Measurements from ENCODE around the gene RTP4.

Gene RTP4, protein sequence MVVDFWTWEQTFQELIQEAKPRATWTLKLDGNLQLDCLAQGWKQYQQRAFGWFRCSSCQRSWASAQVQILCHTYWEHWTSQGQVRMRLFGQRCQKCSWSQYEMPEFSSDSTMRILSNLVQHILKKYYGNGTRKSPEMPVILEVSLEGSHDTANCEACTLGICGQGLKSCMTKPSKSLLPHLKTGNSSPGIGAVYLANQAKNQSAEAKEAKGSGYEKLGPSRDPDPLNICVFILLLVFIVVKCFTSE

DNA sequence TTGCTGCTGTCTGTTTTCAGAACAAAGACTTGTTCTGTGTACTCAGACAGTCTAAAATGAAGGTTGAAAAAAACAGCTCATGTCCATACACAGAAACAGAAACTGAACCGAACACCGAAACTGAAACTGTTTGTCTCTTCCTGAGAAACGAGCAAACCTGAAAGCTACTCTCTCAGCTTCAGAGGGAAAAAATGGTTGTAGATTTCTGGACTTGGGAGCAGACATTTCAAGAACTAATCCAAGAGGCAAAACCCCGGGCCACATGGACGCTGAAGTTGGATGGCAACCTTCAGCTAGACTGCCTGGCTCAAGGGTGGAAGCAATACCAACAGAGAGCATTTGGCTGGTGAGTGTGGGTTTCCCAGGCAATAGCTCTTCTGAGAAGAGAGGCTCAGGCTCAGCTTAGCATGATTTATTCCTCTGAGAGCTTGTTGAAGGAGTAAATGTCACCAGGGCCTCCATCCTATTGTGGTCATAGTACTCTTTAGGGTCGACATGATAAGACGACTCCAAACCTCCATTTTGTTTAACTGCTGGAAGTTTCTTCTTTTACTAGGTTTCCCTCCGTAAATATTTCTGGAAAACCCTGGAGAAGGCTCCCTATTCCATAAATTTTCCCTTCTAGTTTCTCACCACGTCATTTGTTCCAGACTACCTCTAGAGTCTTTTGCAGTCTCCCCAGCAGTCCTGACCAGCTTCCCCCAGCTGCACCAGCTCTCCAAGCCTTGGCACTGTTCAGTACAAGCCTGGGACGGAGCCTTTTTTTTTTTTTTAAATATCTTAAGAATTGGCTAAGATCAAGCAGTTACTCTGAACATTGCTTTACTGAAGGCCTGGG, at the start of gene RTP4:
TSS of gene RTP4 (plus strand) at position 135 of the 838 bp plus-strand sequence. CDS start at position 192, 57 bp downstream.
- in situ Hi-C loops (cut with MboI; ENCODE audit: low sequenced_read_pairs): no loop called here

DNA sequence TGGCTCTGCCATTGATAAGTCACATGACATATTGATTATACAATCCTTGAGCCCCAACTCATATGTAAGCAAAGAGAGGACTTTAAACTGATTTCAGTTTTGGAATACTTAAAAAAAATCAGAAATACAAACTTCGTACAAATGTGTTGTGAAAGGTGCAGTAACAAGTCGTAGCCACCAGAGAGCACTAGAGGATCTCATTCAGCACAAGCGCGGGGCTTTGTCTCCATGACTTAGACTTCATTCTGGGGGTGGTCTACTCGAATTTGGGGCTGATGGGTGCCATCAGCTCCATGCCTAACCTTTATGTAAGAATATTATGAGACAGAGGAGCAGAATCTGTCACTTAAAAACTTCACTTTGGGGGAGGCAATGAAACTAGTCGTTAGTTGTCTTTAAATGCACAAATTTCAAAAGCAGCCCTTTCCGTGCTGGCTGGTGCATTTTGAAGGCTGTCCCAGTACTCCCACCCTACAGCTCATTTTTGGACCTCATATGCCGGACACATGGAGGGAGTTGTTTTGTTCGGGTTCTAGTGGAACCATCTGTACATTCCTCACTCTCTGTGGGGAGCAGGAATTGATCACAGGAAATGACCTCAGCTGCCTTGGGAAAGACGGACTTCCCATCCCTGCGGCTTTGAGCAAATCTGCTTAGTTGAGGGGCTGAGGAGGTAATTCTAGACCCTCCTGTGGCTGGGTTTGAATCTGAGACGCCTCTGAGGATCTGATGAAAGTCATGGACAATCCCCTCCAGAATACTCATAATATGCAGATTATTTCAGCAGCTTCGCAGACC, 49.2 kb upstream of the RTP4 start:
- in situ Hi-C loops (cut with MboI; ENCODE audit: low sequenced_read_pairs): no loop called here

GRCh38 chr3:187319699-187320302, 48.4 kb upstream of the RTP4 start:
- in situ Hi-C loops (cut with MboI; ENCODE audit: low sequenced_read_pairs): no loop called here

- in situ Hi-C loops (cut with MboI; ENCODE audit: low sequenced_read_pairs): no loop called here
Measured at GRCh38 chr3:187321766-187322165, 46.4 kb upstream of the RTP4 start.

GRCh38 chr3:187322291-187322690, 45.9 kb upstream of the RTP4 start:
- in situ Hi-C loops (cut with MboI; ENCODE audit: low sequenced_read_pairs): no loop called here

GRCh38 chr3:187323091-187323490, 45.1 kb upstream of the RTP4 start:
- in situ Hi-C loops (cut with MboI; ENCODE audit: low sequenced_read_pairs): no loop called here

DNA sequence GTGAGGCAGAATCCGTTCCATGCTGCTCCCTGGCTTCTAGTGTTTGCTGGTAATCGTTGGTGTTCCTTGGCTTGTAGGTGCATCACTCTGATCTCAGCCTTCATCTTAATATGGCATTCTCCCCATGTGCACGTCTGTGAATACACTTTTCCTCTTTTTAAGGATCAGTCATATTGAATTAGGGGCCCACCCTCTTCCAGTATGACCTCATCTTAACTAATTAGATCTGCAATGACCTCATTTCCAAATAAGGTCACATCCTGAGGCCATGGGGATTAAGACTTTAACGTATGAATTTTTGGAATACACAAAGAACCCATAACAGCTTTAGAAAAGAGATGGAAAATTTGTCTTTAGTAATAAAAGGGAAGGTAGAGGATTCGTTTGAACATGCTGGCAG, 42.6 kb upstream of the RTP4 start:
- in situ Hi-C loops (cut with MboI; ENCODE audit: low sequenced_read_pairs): no loop called here

- in situ Hi-C loops (cut with MboI; ENCODE audit: low sequenced_read_pairs): no loop called here
Measured at GRCh38 chr3:187327845-187328244, 40.3 kb upstream of the RTP4 start.

GRCh38 chr3:187328691-187329090, 39.5 kb upstream of the RTP4 start:
- in situ Hi-C loops (cut with MboI; ENCODE audit: low sequenced_read_pairs): no loop called here

DNA sequence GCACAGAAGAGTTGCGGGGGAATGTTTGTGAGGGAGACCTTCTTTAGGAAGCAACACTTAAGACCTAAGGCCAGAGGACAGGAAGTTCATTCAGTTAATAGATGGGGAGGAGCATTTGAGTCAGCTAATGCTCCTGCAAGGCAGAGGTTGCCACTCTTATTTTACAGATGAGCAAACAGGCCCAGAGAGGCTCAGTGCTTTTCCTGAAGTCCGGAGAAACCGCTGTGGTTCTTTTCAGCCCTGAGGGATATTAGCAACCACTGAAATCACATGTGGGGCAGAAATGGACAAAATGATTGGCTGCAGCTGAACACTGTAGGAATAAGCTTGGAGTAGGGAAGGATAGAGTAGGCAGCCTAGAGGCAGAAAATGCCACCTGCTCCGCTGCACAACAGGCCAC, 33.3 kb upstream of the RTP4 start:
- in situ Hi-C loops (cut with MboI; ENCODE audit: low sequenced_read_pairs): no loop called here

DNA sequence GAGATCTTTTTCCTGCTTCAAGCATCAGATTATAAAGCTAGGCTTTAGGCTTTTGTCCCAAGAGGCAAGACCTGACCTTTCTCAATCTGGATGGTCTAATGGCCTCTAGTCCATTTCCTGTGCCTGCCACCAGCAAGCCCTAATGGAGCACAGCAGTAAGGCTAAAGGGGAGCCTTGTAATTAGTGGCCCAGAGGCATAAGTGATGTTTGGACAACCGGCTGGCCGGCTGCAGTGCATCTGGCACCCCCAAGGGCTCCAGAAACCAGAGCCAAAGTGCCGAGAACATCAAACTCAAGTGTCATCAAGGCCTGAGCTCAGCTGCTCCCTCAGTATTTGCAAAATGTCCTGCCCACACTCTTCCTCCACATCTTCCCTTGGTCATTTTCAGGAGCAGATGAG, 31.9 kb upstream of the RTP4 start:
- in situ Hi-C loops (cut with MboI; ENCODE audit: low sequenced_read_pairs): no loop called here

GRCh38 chr3:187340578-187340977, 27.6 kb upstream of the RTP4 start:
- in situ Hi-C loops (cut with MboI; ENCODE audit: low sequenced_read_pairs): no loop called here

GRCh38 chr3:187342255-187342654, 25.9 kb upstream of the RTP4 start:
- in situ Hi-C loops (cut with MboI; ENCODE audit: low sequenced_read_pairs): no loop called here

- in situ Hi-C loops (cut with MboI; ENCODE audit: low sequenced_read_pairs): no loop called here
Measured at GRCh38 chr3:187343670-187344069, 24.5 kb upstream of the RTP4 start.

DNA sequence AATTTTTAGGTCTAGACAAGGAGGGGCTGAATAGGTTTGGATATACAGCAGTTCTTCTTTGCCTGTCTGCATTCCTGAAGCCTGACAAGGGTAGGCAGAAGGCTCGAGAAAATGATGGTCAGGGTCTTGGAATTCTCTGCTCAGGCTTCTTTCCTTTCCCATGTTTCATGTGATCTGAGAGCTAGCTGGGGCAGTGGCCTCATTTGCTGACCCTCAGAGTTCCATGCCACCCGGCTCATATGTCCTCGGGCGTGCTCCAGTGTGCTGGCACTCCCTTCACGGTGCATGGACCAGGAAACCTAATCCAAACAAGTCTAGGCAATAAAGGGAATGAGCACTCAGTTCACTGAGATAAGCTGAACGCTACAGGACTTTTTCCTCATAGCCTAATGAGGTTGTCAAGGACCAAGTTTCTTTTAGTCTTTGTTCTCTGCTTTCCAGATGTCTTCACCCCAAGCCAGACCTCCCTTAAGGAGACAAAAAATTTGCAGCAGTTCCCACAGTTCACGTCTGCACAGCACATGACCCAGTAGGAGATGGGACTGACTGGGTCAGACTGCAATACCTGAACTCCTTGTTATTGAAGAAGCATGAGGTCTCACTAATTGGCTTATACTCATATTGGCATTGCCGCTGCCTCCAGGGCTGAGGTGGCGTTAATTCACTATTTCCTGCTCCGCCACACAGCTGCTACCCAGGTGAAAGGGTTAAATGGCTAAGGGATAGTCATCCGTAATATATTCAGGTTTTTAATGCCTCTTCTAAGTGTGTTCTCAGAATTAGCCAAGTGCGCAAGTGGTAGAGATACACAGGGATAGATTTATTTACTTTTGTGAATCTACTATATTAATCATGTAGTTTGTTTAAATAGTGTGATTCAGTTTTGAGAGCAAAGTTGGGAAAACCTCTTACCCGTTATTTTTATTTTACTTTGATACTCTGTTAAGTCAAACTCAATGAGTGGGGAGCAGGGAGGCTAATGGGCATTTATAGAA, 15.3 kb upstream of the RTP4 start:
- in situ Hi-C loops (cut with MboI; ENCODE audit: low sequenced_read_pairs): no loop called here

GRCh38 chr3:187358068-187358467, 10.1 kb upstream of the RTP4 start:
- in situ Hi-C loops (cut with MboI; ENCODE audit: low sequenced_read_pairs): no loop called here

DNA sequence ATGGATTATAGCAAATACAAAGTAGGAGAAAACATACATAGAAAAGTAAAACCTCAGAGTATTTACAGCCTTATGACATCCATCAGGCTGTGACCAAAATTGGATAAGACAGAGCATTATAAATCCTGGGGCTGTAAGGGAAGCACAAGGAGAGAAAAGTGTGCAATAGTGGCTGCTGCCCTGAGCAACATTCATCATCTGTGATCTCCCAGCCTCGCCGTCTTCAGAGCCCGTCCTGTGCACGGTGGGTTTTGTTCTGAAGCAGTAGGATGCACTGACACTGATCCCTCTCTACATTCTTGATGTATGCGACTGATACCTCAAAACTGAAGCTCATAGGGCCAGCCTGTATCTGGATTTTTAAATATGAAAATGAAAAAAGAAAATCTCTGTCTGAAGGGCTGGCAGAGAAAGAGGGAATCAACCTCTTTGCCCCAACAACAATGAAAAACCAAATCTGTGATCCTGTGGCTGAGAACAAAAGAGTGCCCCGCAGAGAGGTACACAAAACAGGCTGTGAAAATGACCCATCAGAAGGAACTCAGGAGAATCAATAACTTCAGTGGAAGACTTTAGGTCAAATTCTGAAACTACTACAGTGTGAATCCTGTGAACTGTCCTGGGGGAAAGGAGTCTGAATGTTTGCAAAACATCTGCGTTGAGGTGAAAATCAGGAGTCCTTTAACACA, 8.2 kb upstream of the RTP4 start:
- in situ Hi-C loops (cut with MboI; ENCODE audit: low sequenced_read_pairs): no loop called here

- in situ Hi-C loops (cut with MboI; ENCODE audit: low sequenced_read_pairs): no loop called here
Measured at GRCh38 chr3:187360596-187360995, 7.6 kb upstream of the RTP4 start.

- in situ Hi-C loops (cut with MboI; ENCODE audit: low sequenced_read_pairs): no loop called here
Measured at GRCh38 chr3:187361835-187362234, 6.3 kb upstream of the RTP4 start.

Data from hTERT RPE-1 (cell line).